ENCODE data around the gene CUBN. TPM values are rescaled to one million over a fixed set of nuclear protein-coding genes. Genes with fewer than 3 reads are reported as not detected.

Gene CUBN
- total and polyA plus RNA-seq, 4 donors = 5.1 to 10.6 (median 6.4) TPM

DNA sequence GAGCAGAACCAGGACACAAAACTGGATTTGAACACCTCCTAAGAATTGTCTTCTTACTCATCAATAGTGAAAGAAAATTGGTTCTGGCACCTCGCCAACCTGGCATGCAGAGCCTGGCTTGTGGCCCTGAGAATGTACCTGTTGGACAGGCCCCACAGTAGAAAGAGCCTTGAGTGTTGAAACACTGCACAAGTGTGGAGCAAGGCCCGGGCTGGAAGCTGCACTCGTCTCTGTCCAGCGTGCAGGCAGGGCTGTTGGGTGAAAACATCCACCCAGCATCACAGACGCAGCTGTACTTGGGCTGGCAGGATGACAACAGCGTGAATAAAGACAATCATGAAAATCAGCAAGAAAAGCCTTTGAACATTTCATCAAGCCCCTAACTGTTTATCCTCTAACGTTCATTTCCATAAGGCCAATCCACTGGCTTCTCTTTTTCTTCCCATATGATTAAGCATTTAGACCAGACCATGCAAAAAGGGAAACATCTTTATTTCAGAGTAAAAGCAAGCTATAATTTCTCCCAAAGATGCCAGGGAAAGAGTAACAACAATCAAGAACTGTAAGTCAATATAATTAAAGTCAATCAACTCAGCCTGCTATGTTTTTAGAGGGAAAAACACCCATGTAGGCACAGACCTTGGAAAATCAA lies 15.6 kb downstream of the CUBN start:
- H3K27me3 ChIP-seq (ENCODE audit: control insufficient read depth, insufficient read depth, low read length) = no peaks in the 10 kb centered on the region
- WGBS (ENCODE audit: insufficient coverage) = 47% methylated on average over 7 of the region's 7 CpGs
- peak overlapping the region; percentile 3 for H3K27ac ChIP-seq (ENCODE audit: low read depth, low read length)
- peak in 2 of 6 donors; percentile 38 to 75 for DNase-seq (ENCODE audit: low read depth in 4 of 6, low spot score in 6 of 6)
- no peaks in the 10 kb centered on the region for H3K4me1 ChIP-seq (ENCODE audit: control insufficient read depth, insufficient read depth, low read length)
- no peak overlapping the region for H3K4me3 ChIP-seq (ENCODE audit: low read depth, low read length)
- no peaks in the 10 kb centered on the region for H3K9me3 ChIP-seq (ENCODE audit: control insufficient read depth, insufficient read depth, low read length)
- no peaks in the 10 kb centered on the region for H3K36me3 ChIP-seq (ENCODE audit: control insufficient read depth, insufficient read depth, low read length)

DNA sequence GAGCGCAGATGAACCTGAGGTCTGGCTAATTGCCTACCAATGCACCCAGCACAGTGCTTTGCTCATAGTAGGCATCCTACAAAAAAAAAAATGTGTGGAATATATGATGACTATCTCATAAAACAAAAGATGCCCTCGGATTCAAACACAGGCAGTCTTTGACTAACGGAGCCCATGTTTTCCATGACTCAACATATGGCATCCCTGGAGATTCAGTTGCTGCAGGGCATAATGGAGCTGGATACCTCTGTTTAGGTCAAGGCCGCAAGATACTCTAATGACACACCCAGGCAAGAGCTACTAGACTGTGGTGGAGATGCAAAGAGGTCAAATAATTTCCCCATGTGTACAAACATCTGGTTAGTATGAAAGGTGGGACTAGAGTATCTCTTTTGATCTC lies 16.3 kb downstream of the CUBN start:
- no peak for DNase-seq (ENCODE audit: low read depth in 4 of 6, low spot score in 6 of 6)
- Histone ChIP-seq H3K4me3 (ENCODE audit: low read depth, low read length) (no peak overlapping the region), H3K9me3 (ENCODE audit: control insufficient read depth, insufficient read depth, low read length) (no peaks in the 10 kb centered on the region), H3K27me3 (ENCODE audit: control insufficient read depth, insufficient read depth, low read length) (no peaks in the 10 kb centered on the region), H3K36me3 (ENCODE audit: control insufficient read depth, insufficient read depth, low read length) (no peaks in the 10 kb centered on the region), H3K4me1 (ENCODE audit: control insufficient read depth, insufficient read depth, low read length) (no peaks in the 10 kb centered on the region), H3K27ac (ENCODE audit: low read depth, low read length) (peak overlapping the region; percentile 3)
- WGBS (ENCODE audit: insufficient coverage) = 80% methylated on average over 1 of the region's 4 CpGs

- Histone ChIP-seq H3K27ac (ENCODE audit: low read depth, low read length) (no peak overlapping the region), H3K36me3 (ENCODE audit: control insufficient read depth, insufficient read depth, low read length) (no peaks in the 10 kb centered on the region), H3K9me3 (ENCODE audit: control insufficient read depth, insufficient read depth, low read length) (no peaks in the 10 kb centered on the region), H3K27me3 (ENCODE audit: control insufficient read depth, insufficient read depth, low read length) (no peaks in the 10 kb centered on the region), H3K4me1 (ENCODE audit: control insufficient read depth, insufficient read depth, low read length) (no peaks in the 10 kb centered on the region), H3K4me3 (ENCODE audit: low read depth, low read length) (no peak overlapping the region)
- WGBS (ENCODE audit: insufficient coverage) = no CpG with 5 or more reads among the region's 3 CpGs
- DNase-seq (ENCODE audit: low read depth in 4 of 6, low spot score in 6 of 6) = no peak
Observed at GRCh38 chr10:17112566-17112965, 17.0 kb downstream of the CUBN start.

GRCh38 chr10:17109475-17110207 lies 20.0 kb downstream of the CUBN start:
- 100% methylated on average over 1 of the region's 3 CpGs for WGBS (ENCODE audit: insufficient coverage)
- Histone ChIP-seq H3K36me3 (ENCODE audit: control insufficient read depth, insufficient read depth, low read length) (no peaks in the 10 kb centered on the region), H3K27ac (ENCODE audit: low read depth, low read length) (no peak overlapping the region), H3K4me3 (ENCODE audit: low read depth, low read length) (no peak overlapping the region), H3K27me3 (ENCODE audit: control insufficient read depth, insufficient read depth, low read length) (no peaks in the 10 kb centered on the region), H3K4me1 (ENCODE audit: control insufficient read depth, insufficient read depth, low read length) (no peaks in the 10 kb centered on the region), H3K9me3 (ENCODE audit: control insufficient read depth, insufficient read depth, low read length) (no peaks in the 10 kb centered on the region)
- DNase-seq (ENCODE audit: low read depth in 4 of 6, low spot score in 6 of 6) = no peak

- H3K4me1 ChIP-seq (ENCODE audit: control insufficient read depth, insufficient read depth, low read length) = no peaks in the 10 kb centered on the region
- WGBS (ENCODE audit: insufficient coverage) = no CpG with 5 or more reads among the region's 2 CpGs
- H3K27me3 ChIP-seq (ENCODE audit: control insufficient read depth, insufficient read depth, low read length) = no peaks in the 10 kb centered on the region
Observed at GRCh38 chr10:17109046-17109445, 20.6 kb downstream of the CUBN start.

DNA sequence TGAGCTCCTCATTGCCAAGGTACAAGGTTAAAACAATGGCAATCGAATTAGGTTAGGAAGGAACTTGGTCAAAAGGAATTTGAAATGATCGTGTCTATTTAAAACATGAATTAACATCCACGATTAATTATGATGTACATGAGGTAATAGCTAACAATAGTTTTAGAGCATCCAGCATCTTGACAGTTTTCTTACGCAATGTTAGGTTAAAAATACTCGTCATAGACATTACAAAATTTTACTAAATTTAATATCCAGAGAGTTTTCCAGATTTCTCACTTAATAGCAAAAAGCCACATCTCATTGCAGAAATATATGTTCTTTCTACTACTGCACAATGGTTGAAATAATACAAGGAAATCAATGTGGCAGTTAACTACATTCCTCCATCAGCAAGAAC lies 22.6 kb downstream of the CUBN start:
- no peak for DNase-seq (ENCODE audit: low read depth in 4 of 6, low spot score in 6 of 6)
- Histone ChIP-seq H3K4me1 (ENCODE audit: control insufficient read depth, insufficient read depth, low read length) (no peaks in the 10 kb centered on the region), H3K27ac (ENCODE audit: low read depth, low read length) (no peak overlapping the region), H3K4me3 (ENCODE audit: low read depth, low read length) (no peak overlapping the region), H3K36me3 (ENCODE audit: control insufficient read depth, insufficient read depth, low read length) (no peaks in the 10 kb centered on the region), H3K9me3 (ENCODE audit: control insufficient read depth, insufficient read depth, low read length) (no peaks in the 10 kb centered on the region), H3K27me3 (ENCODE audit: control insufficient read depth, insufficient read depth, low read length) (no peaks in the 10 kb centered on the region)
- no CpG with 5 or more reads among the region's 5 CpGs for WGBS (ENCODE audit: insufficient coverage)

More at GRCh38 chr10:17109046-17109445, 20.6 kb downstream of the CUBN start:
- no peak overlapping the region for H3K27ac ChIP-seq (ENCODE audit: low read depth, low read length)
- no peak for DNase-seq (ENCODE audit: low read depth in 4 of 6, low spot score in 6 of 6)
- no peaks in the 10 kb centered on the region for H3K9me3 ChIP-seq (ENCODE audit: control insufficient read depth, insufficient read depth, low read length)
- no peak overlapping the region for H3K4me3 ChIP-seq (ENCODE audit: low read depth, low read length)
- H3K36me3 ChIP-seq (ENCODE audit: control insufficient read depth, insufficient read depth, low read length) = no peaks in the 10 kb centered on the region

GRCh38 chr10:17101910-17102266 lies 27.7 kb downstream of the CUBN start:
- Histone ChIP-seq H3K27me3 (ENCODE audit: control insufficient read depth, insufficient read depth, low read length) (no peaks in the 10 kb centered on the region), H3K9me3 (ENCODE audit: control insufficient read depth, insufficient read depth, low read length) (no peaks in the 10 kb centered on the region), H3K4me3 (ENCODE audit: low read depth, low read length) (no peak overlapping the region), H3K36me3 (ENCODE audit: control insufficient read depth, insufficient read depth, low read length) (no peaks in the 10 kb centered on the region), H3K27ac (ENCODE audit: low read depth, low read length) (no peak overlapping the region), H3K4me1 (ENCODE audit: control insufficient read depth, insufficient read depth, low read length) (no peaks in the 10 kb centered on the region)
- DNase-seq (ENCODE audit: low read depth in 4 of 6, low spot score in 6 of 6) = no peak

DNA sequence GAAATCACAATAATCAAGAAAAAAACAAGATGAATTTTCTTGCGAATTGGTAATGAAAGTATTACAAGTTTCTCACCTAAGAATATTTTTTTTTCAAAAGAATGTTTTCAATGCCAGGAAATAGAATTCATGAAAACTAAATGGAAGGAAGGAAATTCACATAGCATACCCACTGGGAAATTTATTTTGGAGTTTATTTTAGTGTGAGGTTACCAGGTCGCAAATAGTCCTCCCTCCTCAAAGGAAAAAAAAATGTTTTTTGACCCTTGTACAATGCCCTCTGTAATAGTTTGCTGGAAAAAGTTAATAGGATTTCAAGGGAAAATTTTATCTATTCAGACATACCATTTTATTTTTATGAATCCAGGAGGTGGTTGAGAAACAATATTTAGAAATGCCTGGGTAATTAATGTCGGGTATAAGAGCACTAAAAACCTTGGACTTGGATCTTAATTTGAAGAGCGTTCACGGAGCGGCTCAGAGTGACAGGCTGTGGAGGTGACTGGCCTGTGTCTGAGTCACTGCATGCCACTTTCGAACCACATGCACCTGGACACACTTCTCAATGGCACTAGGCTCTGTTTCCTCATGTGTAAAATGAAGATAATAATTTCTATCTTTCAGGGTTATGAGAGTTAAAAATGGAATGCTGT lies 28.2 kb downstream of the CUBN start:
- DNase-seq (ENCODE audit: low read depth in 4 of 6, low spot score in 6 of 6) = no peak
- Histone ChIP-seq H3K27ac (ENCODE audit: low read depth, low read length) (no peak overlapping the region), H3K4me1 (ENCODE audit: control insufficient read depth, insufficient read depth, low read length) (no peaks in the 10 kb centered on the region), H3K4me3 (ENCODE audit: low read depth, low read length) (no peak overlapping the region), H3K36me3 (ENCODE audit: control insufficient read depth, insufficient read depth, low read length) (no peaks in the 10 kb centered on the region), H3K27me3 (ENCODE audit: control insufficient read depth, insufficient read depth, low read length) (no peaks in the 10 kb centered on the region), H3K9me3 (ENCODE audit: control insufficient read depth, insufficient read depth, low read length) (no peaks in the 10 kb centered on the region)
- WGBS (ENCODE audit: insufficient coverage) = no CpG with 5 or more reads among the region's 7 CpGs

- Histone ChIP-seq H3K4me1 (ENCODE audit: control insufficient read depth, insufficient read depth, low read length) (no peaks in the 10 kb centered on the region), H3K9me3 (ENCODE audit: control insufficient read depth, insufficient read depth, low read length) (no peaks in the 10 kb centered on the region), H3K27me3 (ENCODE audit: control insufficient read depth, insufficient read depth, low read length) (no peaks in the 10 kb centered on the region), H3K27ac (ENCODE audit: low read depth, low read length) (no peak overlapping the region), H3K36me3 (ENCODE audit: control insufficient read depth, insufficient read depth, low read length) (no peaks in the 10 kb centered on the region), H3K4me3 (ENCODE audit: low read depth, low read length) (no peak overlapping the region)
- no peak for DNase-seq (ENCODE audit: low read depth in 4 of 6, low spot score in 6 of 6)
- WGBS (ENCODE audit: insufficient coverage) = 100% methylated on average over 7 of the region's 9 CpGs
Observed at GRCh38 chr10:17100586-17100985, 29.0 kb downstream of the CUBN start.

- no peaks in the 10 kb centered on the region for H3K36me3 ChIP-seq (ENCODE audit: control insufficient read depth, insufficient read depth, low read length)
- no peak overlapping the region for H3K27ac ChIP-seq (ENCODE audit: low read depth, low read length)
- H3K4me3 ChIP-seq (ENCODE audit: low read depth, low read length) = no peak overlapping the region
- H3K4me1 ChIP-seq (ENCODE audit: control insufficient read depth, insufficient read depth, low read length) = no peaks in the 10 kb centered on the region
- H3K27me3 ChIP-seq (ENCODE audit: control insufficient read depth, insufficient read depth, low read length) = no peaks in the 10 kb centered on the region
- WGBS (ENCODE audit: insufficient coverage) = 97% methylated on average over 3 of the region's 3 CpGs
- peaks cover 3% of the 10 kb centered on the region for H3K9me3 ChIP-seq (ENCODE audit: control insufficient read depth, insufficient read depth, low read length)
- no peak for DNase-seq (ENCODE audit: low read depth in 4 of 6, low spot score in 6 of 6)
Observed at GRCh38 chr10:17098012-17098411, 31.6 kb downstream of the CUBN start.
